IMR-90 (cell line): ENCODE results near the gene RPLP1. TPM values are rescaled to one million over a fixed set of nuclear protein-coding genes. Genes with fewer than 3 reads are reported as not detected.

Source experiments
- ATAC-seq: fragments of 200-7000 bp; cut with Tn5 transposase; 2 replicates; pipeline ENCODE4 v1.9.1; 2020; ENCODE audit warnings: low read depth, mild to moderate bottlenecking, moderate library complexity
- BruUV-seq: library from RNA; stranded (reverse); fragments of 400-500 nt; replicated peaks from 2 replicates; lab custom pipeline; 2021; lab: Mats Ljungman, UMichigan
- CTCF ChIA-PET: fragments of 300-600 bp; formaldehyde crosslinking; extraction: SDS; loops from one replicate; lab custom pipeline; 2021; ENCODE audit warnings: antibody characterized with exemption; lab: Yijun Ruan, JAX
- POLR2A ChIA-PET: fragments of 300-600 bp; sonication (Branson Sonifier 250); formaldehyde crosslinking; loops from one replicate; lab custom pipeline; 2022; ENCODE audit warnings: antibody characterized with exemption; ENCODE audit not compliant: unreplicated experiment; lab: Charles Lee
- DNase-seq: peaks from one replicate; pipeline ENCODE4 v3.0.0; 2013
- H2AFZ ChIP-seq: replicated peaks from 2 replicates; pipeline ENCODE3; 2013; ENCODE audit warnings: low read length, mild to moderate bottlenecking; ENCODE audit not compliant: poor library complexity
- H2AK5ac ChIP-seq: 2 replicates; pipeline ENCODE4 v1.6.1; 2013; ENCODE audit warnings: low read depth, low read length, inconsistent platforms
- H2AK9ac ChIP-seq: replicated peaks from 2 replicates; pipeline ENCODE3; 2013; ENCODE audit warnings: mild to moderate bottlenecking, low read depth, low read length, moderate library complexity; ENCODE audit not compliant: poor library complexity
- H2BK120ac ChIP-seq: 2 replicates; pipeline ENCODE4 v1.6.1; 2013; ENCODE audit warnings: low read depth, low read length, inconsistent platforms
- H2BK15ac ChIP-seq: 3 replicates; pipeline ENCODE4 v1.6.1; 2013; ENCODE audit warnings: low read depth, low read length, inconsistent platforms
- H2BK20ac ChIP-seq: 2 replicates; pipeline ENCODE4 v1.6.1; 2013; ENCODE audit warnings: low read depth, mild to moderate bottlenecking, inconsistent platforms, low read length, moderate library complexity
- H2BK5ac ChIP-seq: 2 replicates; pipeline ENCODE4 v1.6.1; 2013; ENCODE audit warnings: mild to moderate bottlenecking, low read depth, low read length, inconsistent platforms; ENCODE audit not compliant: poor library complexity, severe bottlenecking
- H3K14ac ChIP-seq: replicated peaks from 2 replicates; pipeline ENCODE4 v1.6.1; 2013; ENCODE audit warnings: low read depth, low read length, inconsistent platforms
- H3K18ac ChIP-seq: 2 replicates; pipeline ENCODE4 v1.6.1; 2013; ENCODE audit warnings: low read depth, low read length, control low read depth
- H3K23ac ChIP-seq: 2 replicates; pipeline ENCODE4 v1.6.1; 2013; ENCODE audit warnings: low read depth, low read length, inconsistent platforms
- H3K27ac ChIP-seq: 2 replicates; pipeline ENCODE4 v1.5.1; 2013; ENCODE audit warnings: mild to moderate bottlenecking, control low read depth, low read length; ENCODE audit not compliant: insufficient read depth
- H3K27me3 ChIP-seq: 2 replicates; pipeline ENCODE4 v1.6.1; 2013; ENCODE audit warnings: low read length; ENCODE audit not compliant: control insufficient read depth, insufficient read depth
- H3K36me3 ChIP-seq: 2 replicates; pipeline ENCODE4 v1.6.1; 2013; ENCODE audit warnings: low read length, mixed read lengths; ENCODE audit not compliant: control insufficient read depth, insufficient read depth
- H3K4ac ChIP-seq: 2 replicates; pipeline ENCODE4 v1.6.1; 2013; ENCODE audit warnings: low read depth, low read length, inconsistent platforms
- H3K4me1 ChIP-seq: 2 replicates; pipeline ENCODE4 v1.6.1; 2013; ENCODE audit warnings: low read length, mixed read lengths; ENCODE audit not compliant: control insufficient read depth, insufficient read depth
- H3K4me2 ChIP-seq: 2 replicates; pipeline ENCODE4 v1.6.1; 2013; ENCODE audit warnings: low read depth, mild to moderate bottlenecking, control low read depth, low read length, moderate library complexity
- H3K4me3 ChIP-seq: 2 replicates; pipeline ENCODE4 v1.5.1; 2013; ENCODE audit warnings: low read depth, mild to moderate bottlenecking, control low read depth, low read length, moderate library complexity; ENCODE audit not compliant: insufficient read depth
- H3K56ac ChIP-seq: 2 replicates; pipeline ENCODE4 v1.6.1; 2013; ENCODE audit warnings: low read length, inconsistent platforms; ENCODE audit not compliant: insufficient read depth; ENCODE audit errors: extremely low read depth
- H3K79me1 ChIP-seq, 2 experiments: 2 replicates each; pipeline ENCODE4 v1.6.1; 2013; ENCODE audit warnings: low read length in 2 of 2, inconsistent platforms in 1 of 2, low read depth in 1 of 2
- H3K9ac ChIP-seq: 2 replicates; pipeline ENCODE4 v1.6.1; 2013; ENCODE audit warnings: low read depth, low read length, control low read depth
- H3K9me1 ChIP-seq: 2 replicates; pipeline ENCODE4 v1.6.1; 2013; ENCODE audit warnings: low read length, inconsistent platforms; ENCODE audit not compliant: insufficient read depth
- H3K9me3 ChIP-seq: 2 replicates; pipeline ENCODE4 v1.6.1; 2013; ENCODE audit warnings: low read length; ENCODE audit not compliant: control insufficient read depth, insufficient read depth
- H4K20me1 ChIP-seq: 2 replicates; pipeline ENCODE4 v1.6.1; 2013; ENCODE audit warnings: low read length, inconsistent platforms; ENCODE audit not compliant: insufficient read depth
- H4K5ac ChIP-seq: 2 replicates; pipeline ENCODE4 v1.6.1; 2013; ENCODE audit warnings: mild to moderate bottlenecking, low read depth, low read length, control low read depth
- H4K8ac ChIP-seq, 2 experiments: 2 replicates each; pipeline ENCODE4 v1.6.1; 2013; ENCODE audit warnings: low read depth in 2 of 2, low read length in 2 of 2, control low read depth in 1 of 2, inconsistent platforms in 1 of 2
- H4K91ac ChIP-seq: 2 replicates; pipeline ENCODE4 v1.6.1; 2013; ENCODE audit warnings: low read depth, low read length, inconsistent platforms; ENCODE audit not compliant: insufficient read depth
- BHLHE40 ChIP-seq: fragments of 150-350 bp; IDR thresholded peaks from 2 replicates; pipeline ENCODE4 v1.6.1; 2016; ENCODE audit warnings: mild to moderate bottlenecking, low read depth, low read length
- CTCF ChIP-seq: conservative IDR thresholded peaks from 2 replicates; pipeline ENCODE4 v1.5.1; 2012; ENCODE audit warnings: mild to moderate bottlenecking, low read depth, low read length, improper control_type of control experiment
- FOS ChIP-seq: fragments of 150-350 bp; IDR thresholded peaks from 2 replicates; pipeline ENCODE4 v1.6.1; 2016; ENCODE audit warnings: low read depth, low read length
- MAZ ChIP-seq: IDR thresholded peaks from 2 replicates; pipeline ENCODE4 v1.6.1; 2012; ENCODE audit warnings: low read depth, mild to moderate bottlenecking, low read length, improper control_type of control experiment, moderate library complexity, borderline replicate concordance
- MXI1 ChIP-seq: IDR thresholded peaks from 2 replicates; pipeline ENCODE4 v1.6.1; 2012; ENCODE audit warnings: low read depth, mild to moderate bottlenecking, low read length, moderate library complexity, borderline replicate concordance
- POLR2A ChIP-seq: IDR thresholded peaks from 2 replicates; pipeline ENCODE4 v1.6.1; 2012; ENCODE audit warnings: mild to moderate bottlenecking, low read depth, low read length
- WGBS, 2 experiments: methylation state at CpG; one replicate each; pipeline versions ENCODE4 v1.1.5 to v1.1.7; 2013; ENCODE audit warnings: missing lambda C conversion rate in 2 of 2; ENCODE audit not compliant: insufficient read length in 1 of 2; ENCODE audit errors: extremely low coverage in 2 of 2; 5-methylcytosine and 5-hydroxymethylcytosine counted together
- dilution Hi-C: fragments of 300-500 bp; cut with HindIII; formaldehyde crosslinking; loops from one replicate; pipeline ENCODE4 v1.14.3; 2018; ENCODE audit warnings: low sequenced_read_pairs; ENCODE audit not compliant: unreplicated experiment
- in situ Hi-C: fragments of 300-500 bp; cut with MboI; formaldehyde crosslinking; loops from 3 replicates; pipeline ENCODE4 v1.14.3; 2019; ENCODE audit warnings: low sequenced_read_pairs, inconsistent platforms, mixed read lengths
- intact Hi-C: fragments of 100-400 bp; cut with micrococcal nuclease; formaldehyde crosslinking; loops from 2 replicates; pipeline ENCODE4 v1.10.0; 2022
- polyA plus RNA-seq, 3 experiments: library from polyadenylated mRNA; depleted of rRNA; stranded (reverse); fragments of >200 nt; gene quantifications; 2 replicates each; pipeline ENCODE4 v1.2.3, GENCODE V29; 2012; ENCODE audit warnings: low replicate concordance in 1 of 3
- total RNA-seq: library from RNA; depleted of rRNA; stranded (reverse); fragments of >200 nt; gene quantifications from 2 replicates; pipeline ENCODE4 v1.2.3, GENCODE V29; 2012

The RPLP1 gene
- total and polyA plus RNA-seq, 2 of the 4 experiments (the other 2 are of a cell fraction): 97.0 to 1,440 TPM

- Histone ChIP-seq H3K4me2 (no peak overlapping the region), H4K91ac (no peak overlapping the region), H3K79me1 (peaks cover 5 to 56% of the 10 kb centered on the region in 2 experiments; a peak in 2 of 4 replicates), H3K4ac (no peak overlapping the region), H2BK120ac (no peak overlapping the region), H3K23ac (no peak overlapping the region), H2AK9ac (no peak overlapping the region), H3K27me3 (no peaks in the 10 kb centered on the region), H3K56ac (no peak overlapping the region), H3K27ac (no peak overlapping the region), H2AK5ac (no peak overlapping the region), H4K20me1 (peaks cover 55% of the 10 kb centered on the region), H4K8ac (no peak overlapping the region; a peak in 1 of 4 replicates), H3K18ac (no peak overlapping the region), H2BK5ac (no peak overlapping the region), H2BK15ac (no peak overlapping the region), H4K5ac (no peak overlapping the region), H2BK20ac (no peak overlapping the region), H3K4me3 (no peak overlapping the region), H3K36me3 (peaks cover 24% of the 10 kb centered on the region), H3K14ac (no peak overlapping the region), H3K4me1 (peaks cover 15% of the 10 kb centered on the region), H3K9me3 (no peaks in the 10 kb centered on the region), H3K9ac (no peak overlapping the region), H2AFZ (no peak overlapping the region), H3K9me1 (peaks cover 22% of the 10 kb centered on the region)
- in situ Hi-C loops (no loop called here), intact Hi-C loops (loop anchor here (10.0 kb wide), 1 partner anchor 292 kb away; the partner anchor contains the start of gene GLCE), dilution Hi-C loops (no loop called here)
- CTCF ChIA-PET: interaction anchor here (1.0 kb wide), 1 partner anchor 9 kb away, joined by 4 read pairs; no protein-coding TSS in a partner anchor
- TF ChIP-seq BHLHE40 (no peak), MXI1 (no peak), MAZ (no peak), POLR2A (no peak; the same call in none of the 2 replicates), CTCF (no peak), FOS (no peak)
- ATAC-seq (no peak), DNase-seq (no peak)
- WGBS, 2 experiments: no CpG with 5 or more reads among the region's 13 CpGs
- no TSS peak for BruUV-seq
- POLR2A ChIA-PET: no interaction called here
Measured at GRCh38 chr15:69456208-69457166, 3.9 kb downstream of the RPLP1 start.
